ENCODE data around the gene LPIN2. TPM values are rescaled to one million over a fixed set of nuclear protein-coding genes. Genes with fewer than 3 reads are reported as not detected.

LPIN2 gene
- total RNA-seq, 1 experiment from 2014 or later = 10.7 TPM

DNA sequence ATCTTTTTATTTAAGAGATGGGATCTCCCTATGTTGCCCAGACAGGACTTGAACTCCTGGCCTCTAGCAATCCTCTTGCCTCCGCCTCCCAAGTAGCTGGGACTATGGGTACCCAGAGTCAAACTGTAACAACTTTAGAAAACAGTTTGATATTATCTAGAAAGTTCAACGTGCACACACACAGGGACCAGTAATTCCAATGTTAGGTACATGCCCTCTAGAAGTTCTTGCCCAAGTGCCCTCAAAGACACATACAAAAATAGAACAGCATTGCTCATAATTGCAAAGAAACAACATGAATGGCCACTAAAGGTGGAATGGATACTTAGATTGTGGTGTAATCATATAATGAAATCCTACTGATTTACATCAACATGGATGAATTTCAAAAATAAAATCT is 12.6 kb upstream of the LPIN2 start:
- H3K4me3 ChIP-seq (replicated peaks in 1 of 2; ENCODE audit: low read depth in 1 of 2, low read length in 2 of 2) = no peak overlapping the region
- H3K4me1 ChIP-seq (ENCODE audit: control insufficient read depth in 1 of 2, insufficient read depth in 2 of 2, low read length in 2 of 2) = no peaks in the 10 kb centered on the region
- RAD21 ChIA-PET (ENCODE audit: low non-redundant PET in 1 of 2, low total read pairs in 2 of 2, uncharacterized antibody in 2 of 2, unreplicated experiment in 2 of 2) = no interaction called here
- H3K9me3 ChIP-seq (ENCODE audit: control insufficient read depth in 1 of 2, insufficient read depth in 1 of 2, low read depth in 1 of 2, low read length in 2 of 2) = no peaks in the 10 kb centered on the region
- POLR2A ChIA-PET = no interaction called here
- H3K4me2 ChIP-seq (ENCODE audit: low read length) = no peak overlapping the region
- BruUV-seq (replicated peaks) = no TSS peak
- H3K27ac ChIP-seq (ENCODE audit: low read depth, low read length) = no peak overlapping the region
- no peak for TF ChIP-seq MAX (IDR thresholded peaks at IDR 0.05)
- TF ChIP-seq, protein P1, sequence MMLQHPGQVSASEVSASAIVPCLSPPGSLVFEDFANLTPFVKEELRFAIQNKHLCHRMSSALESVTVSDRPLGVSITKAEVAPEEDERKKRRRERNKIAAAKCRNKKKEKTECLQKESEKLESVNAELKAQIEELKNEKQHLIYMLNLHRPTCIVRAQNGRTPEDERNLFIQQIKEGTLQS (IDR thresholded peaks at IDR 0.05) = no peak
- no peak for TF ChIP-seq CEBPB (IDR thresholded peaks at IDR 0.05; ENCODE audit: low read depth)
- TF ChIP-seq SP1 (IDR thresholded peaks at IDR 0.05; ENCODE audit: low read depth) = no peak
- no peak for TF ChIP-seq RAD21 (IDR thresholded peaks at IDR 0.05; ENCODE audit: low read depth)
- TF ChIP-seq, protein P2, sequence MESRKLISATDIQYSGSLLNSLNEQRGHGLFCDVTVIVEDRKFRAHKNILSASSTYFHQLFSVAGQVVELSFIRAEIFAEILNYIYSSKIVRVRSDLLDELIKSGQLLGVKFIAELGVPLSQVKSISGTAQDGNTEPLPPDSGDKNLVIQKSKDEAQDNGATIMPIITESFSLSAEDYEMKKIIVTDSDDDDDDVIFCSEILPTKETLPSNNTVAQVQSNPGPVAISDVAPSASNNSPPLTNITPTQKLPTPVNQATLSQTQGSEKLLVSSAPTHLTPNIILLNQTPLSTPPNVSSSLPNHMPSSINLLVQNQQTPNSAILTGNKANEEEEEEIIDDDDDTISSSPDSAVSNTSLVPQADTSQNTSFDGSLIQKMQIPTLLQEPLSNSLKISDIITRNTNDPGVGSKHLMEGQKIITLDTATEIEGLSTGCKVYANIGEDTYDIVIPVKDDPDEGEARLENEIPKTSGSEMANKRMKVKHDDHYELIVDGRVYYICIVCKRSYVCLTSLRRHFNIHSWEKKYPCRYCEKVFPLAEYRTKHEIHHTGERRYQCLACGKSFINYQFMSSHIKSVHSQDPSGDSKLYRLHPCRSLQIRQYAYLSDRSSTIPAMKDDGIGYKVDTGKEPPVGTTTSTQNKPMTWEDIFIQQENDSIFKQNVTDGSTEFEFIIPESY (IDR thresholded peaks at IDR 0.05; ENCODE audit: extremely low read depth, insufficient replicate concordance, low read length) = no peak
- no peak for TF ChIP-seq ELF1 (IDR thresholded peaks at IDR 0.05; ENCODE audit: borderline replicate concordance, low read depth)
- no peak for TF ChIP-seq EZH2 (IDR thresholded peaks at IDR 0.05)
- TF ChIP-seq FOSL1 (IDR thresholded peaks at IDR 0.05; ENCODE audit: low read depth) = no peak
- TF ChIP-seq CBX3 (IDR thresholded peaks at IDR 0.05; ENCODE audit: low read depth) = no peak
- TF ChIP-seq ZFX (IDR thresholded peaks at IDR 0.05) = no peak
- TF ChIP-seq SIN3A (IDR thresholded peaks at IDR 0.05; ENCODE audit: low read depth) = no peak
- no peak for TF ChIP-seq TCF7L2 (IDR thresholded peaks at IDR 0.05; ENCODE audit: borderline replicate concordance, extremely low read depth, insufficient read depth, insufficient read length)
- TF ChIP-seq, protein P3, sequence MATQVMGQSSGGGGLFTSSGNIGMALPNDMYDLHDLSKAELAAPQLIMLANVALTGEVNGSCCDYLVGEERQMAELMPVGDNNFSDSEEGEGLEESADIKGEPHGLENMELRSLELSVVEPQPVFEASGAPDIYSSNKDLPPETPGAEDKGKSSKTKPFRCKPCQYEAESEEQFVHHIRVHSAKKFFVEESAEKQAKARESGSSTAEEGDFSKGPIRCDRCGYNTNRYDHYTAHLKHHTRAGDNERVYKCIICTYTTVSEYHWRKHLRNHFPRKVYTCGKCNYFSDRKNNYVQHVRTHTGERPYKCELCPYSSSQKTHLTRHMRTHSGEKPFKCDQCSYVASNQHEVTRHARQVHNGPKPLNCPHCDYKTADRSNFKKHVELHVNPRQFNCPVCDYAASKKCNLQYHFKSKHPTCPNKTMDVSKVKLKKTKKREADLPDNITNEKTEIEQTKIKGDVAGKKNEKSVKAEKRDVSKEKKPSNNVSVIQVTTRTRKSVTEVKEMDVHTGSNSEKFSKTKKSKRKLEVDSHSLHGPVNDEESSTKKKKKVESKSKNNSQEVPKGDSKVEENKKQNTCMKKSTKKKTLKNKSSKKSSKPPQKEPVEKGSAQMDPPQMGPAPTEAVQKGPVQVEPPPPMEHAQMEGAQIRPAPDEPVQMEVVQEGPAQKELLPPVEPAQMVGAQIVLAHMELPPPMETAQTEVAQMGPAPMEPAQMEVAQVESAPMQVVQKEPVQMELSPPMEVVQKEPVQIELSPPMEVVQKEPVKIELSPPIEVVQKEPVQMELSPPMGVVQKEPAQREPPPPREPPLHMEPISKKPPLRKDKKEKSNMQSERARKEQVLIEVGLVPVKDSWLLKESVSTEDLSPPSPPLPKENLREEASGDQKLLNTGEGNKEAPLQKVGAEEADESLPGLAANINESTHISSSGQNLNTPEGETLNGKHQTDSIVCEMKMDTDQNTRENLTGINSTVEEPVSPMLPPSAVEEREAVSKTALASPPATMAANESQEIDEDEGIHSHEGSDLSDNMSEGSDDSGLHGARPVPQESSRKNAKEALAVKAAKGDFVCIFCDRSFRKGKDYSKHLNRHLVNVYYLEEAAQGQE (IDR thresholded peaks at IDR 0.05; ENCODE audit: low read depth) = no peak
- no peak for TF ChIP-seq POLR2AphosphoS5 (IDR thresholded peaks at IDR 0.05; ENCODE audit: low read depth, low read length)
- TF ChIP-seq POLR2A (IDR thresholded peaks at IDR 0.05; ENCODE audit: borderline replicate concordance, extremely low read depth, insufficient read depth, insufficient read length) = no peak
- TF ChIP-seq EGR1 (IDR thresholded peaks at IDR 0.05; ENCODE audit: low read depth) = no peak
- no peak for TF ChIP-seq CTCF (IDR thresholded peaks at IDR 0.05 in 2 of 3, conservative IDR thresholded peaks at IDR 0.05 in 1 of 3; ENCODE audit: borderline replicate concordance in 1 of 3, insufficient read depth in 1 of 3, low read depth in 2 of 3, low read length in 2 of 3)
- no peak for TF ChIP-seq JUND (IDR thresholded peaks at IDR 0.05)
- no peaks in the 10 kb centered on the region for H3K79me2 ChIP-seq (ENCODE audit: insufficient read depth, low read length)
- CTCF ChIA-PET = no interaction called here
- H2AFZ ChIP-seq (ENCODE audit: low read depth, low read length, poor library complexity, severe bottlenecking) = no peak overlapping the region
- no peaks in the 10 kb centered on the region for H3K27me3 ChIP-seq (ENCODE audit: insufficient read depth, low read length)
- H3K9me2 ChIP-seq (ENCODE audit: insufficient read depth) = no peaks in the 10 kb centered on the region
- intact Hi-C loops (cut with micrococcal nuclease) = no loop called here
- H4K20me1 ChIP-seq (ENCODE audit: insufficient read depth) = no peaks in the 10 kb centered on the region; the same call in 1 of the 2 replicates
- DNase-seq (ENCODE audit: low read depth, low spot score) = no peak
- no peaks in the 10 kb centered on the region for H3K36me3 ChIP-seq (ENCODE audit: control insufficient read depth in 1 of 2, insufficient read depth in 2 of 2, low read length in 2 of 2)
- no peak for ATAC-seq
- no peak overlapping the region for H3K9ac ChIP-seq (ENCODE audit: low read length)
